Measurements from ENCODE around the gene YPEL3. TPM values are rescaled to one million over a fixed set of nuclear protein-coding genes. Genes with fewer than 3 reads are reported as not detected.

Gene YPEL3
- total RNA-seq, 1 experiment from 2014 or later, result 52.7 TPM

DNA sequence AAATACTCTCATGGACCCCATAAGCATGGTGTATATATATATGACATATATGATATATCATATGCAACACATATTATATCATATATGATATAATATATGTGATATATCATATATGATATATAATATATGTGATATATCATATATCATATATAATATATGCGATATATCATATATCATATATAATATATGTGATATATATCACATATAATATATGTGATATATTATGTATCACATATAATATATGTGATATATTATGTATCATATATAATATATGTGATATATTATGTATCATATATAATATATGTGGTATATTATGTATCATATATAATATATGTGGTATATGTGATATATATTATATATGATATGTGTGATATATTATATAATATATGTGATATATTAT lies 48.9 kb upstream of the YPEL3 start:
- Mint-ChIP-seq H3K4me1 (no peaks in the 10 kb centered on the region), H3K36me3 (no peaks in the 10 kb centered on the region; the same call in 1 of the 2 replicates), H3K4me3 (no peak overlapping the region), H3K27ac (no peak overlapping the region), H3K27me3 (ENCODE audit: low read depth) (peaks cover 18% of the 10 kb centered on the region), H3K9me3 (peaks cover 18% of the 10 kb centered on the region)
- no peak for DNase-seq (ENCODE audit: low spot score)
- POLR2A ChIA-PET, result no interaction called here
- no peak for TF ChIP-seq MYBL2 (CRISPR knock-in tag; IDR thresholded peaks at IDR 0.05)
- TF ChIP-seq ATF6 (CRISPR knock-in tag; IDR thresholded peaks at IDR 0.05), result no peak
- no peak for TF ChIP-seq ZBTB21 (CRISPR knock-in tag; IDR thresholded peaks at IDR 0.05; ENCODE audit: borderline replicate concordance)
- no peak for TF ChIP-seq MAX (CRISPR knock-in tag; IDR thresholded peaks at IDR 0.05)
- TF ChIP-seq ZNF416 (CRISPR knock-in tag; IDR thresholded peaks at IDR 0.05), result no peak
- no peak for TF ChIP-seq JAZF1 (CRISPR knock-in tag; IDR thresholded peaks at IDR 0.05)
- TF ChIP-seq TP53 (CRISPR knock-in tag; IDR thresholded peaks at IDR 0.05), result no peak
- TF ChIP-seq ZNF423 (CRISPR knock-in tag; IDR thresholded peaks at IDR 0.05), result no peak
- no peak for TF ChIP-seq ZNF121 (CRISPR knock-in tag; IDR thresholded peaks at IDR 0.05)
- CTCF ChIA-PET, result no interaction called here
- no peak for ATAC-seq

DNA sequence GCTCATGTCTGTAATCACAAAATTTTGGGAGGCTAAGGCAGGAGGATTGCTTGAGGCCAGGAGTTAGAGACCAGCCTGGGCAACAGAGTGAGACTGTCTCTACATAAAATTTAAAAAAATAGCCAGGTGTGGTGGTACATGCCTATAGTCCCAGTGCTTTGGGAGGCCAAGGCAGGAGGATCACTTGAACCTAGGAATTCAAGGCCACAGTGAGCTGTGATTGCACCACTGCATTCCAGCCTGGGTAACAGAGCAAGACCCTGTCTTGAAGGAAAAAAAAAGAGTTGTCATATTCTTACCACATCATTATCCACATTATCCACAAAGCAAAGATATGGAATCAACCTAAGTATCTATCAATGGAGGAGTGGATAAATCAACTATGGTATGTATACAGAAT lies 48.0 kb upstream of the YPEL3 start:
- ATAC-seq, result no peak
- no peak for DNase-seq (ENCODE audit: low spot score)
- Mint-ChIP-seq H3K27me3 (ENCODE audit: low read depth) (peaks cover 12% of the 10 kb centered on the region), H3K9me3 (peaks cover 10% of the 10 kb centered on the region), H3K27ac (no peak overlapping the region), H3K36me3 (no peaks in the 10 kb centered on the region; the same call in 1 of the 2 replicates), H3K4me1 (no peaks in the 10 kb centered on the region), H3K4me3 (no peak overlapping the region)
- POLR2A ChIA-PET, result no interaction called here
- CTCF ChIA-PET, result no interaction called here
- TF ChIP-seq, protein P1, sequence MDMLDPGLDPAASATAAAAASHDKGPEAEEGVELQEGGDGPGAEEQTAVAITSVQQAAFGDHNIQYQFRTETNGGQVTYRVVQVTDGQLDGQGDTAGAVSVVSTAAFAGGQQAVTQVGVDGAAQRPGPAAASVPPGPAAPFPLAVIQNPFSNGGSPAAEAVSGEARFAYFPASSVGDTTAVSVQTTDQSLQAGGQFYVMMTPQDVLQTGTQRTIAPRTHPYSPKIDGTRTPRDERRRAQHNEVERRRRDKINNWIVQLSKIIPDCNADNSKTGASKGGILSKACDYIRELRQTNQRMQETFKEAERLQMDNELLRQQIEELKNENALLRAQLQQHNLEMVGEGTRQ (CRISPR knock-in tag; IDR thresholded peaks at IDR 0.05), result no peak

- DNase-seq (ENCODE audit: low spot score), result no peak
- ChIA-PET CTCF (interaction anchor here (0.6 to 2.0 kb wide), 14 partner anchors 8 to 551 kb away, joined by 3 to 15 read pairs (median 4); partner anchors contain the start of genes CORO1A and TBX6), POLR2A (no interaction called here)
- no peak overlapping the region for H3K4me3 Mint-ChIP-seq
- H3K36me3 Mint-ChIP-seq, result no peaks in the 10 kb centered on the region
- no peak for TF ChIP-seq ZNF219 (CRISPR knock-in tag; IDR thresholded peaks at IDR 0.05; ENCODE audit: borderline replicate concordance)
- TF ChIP-seq, protein P2, sequence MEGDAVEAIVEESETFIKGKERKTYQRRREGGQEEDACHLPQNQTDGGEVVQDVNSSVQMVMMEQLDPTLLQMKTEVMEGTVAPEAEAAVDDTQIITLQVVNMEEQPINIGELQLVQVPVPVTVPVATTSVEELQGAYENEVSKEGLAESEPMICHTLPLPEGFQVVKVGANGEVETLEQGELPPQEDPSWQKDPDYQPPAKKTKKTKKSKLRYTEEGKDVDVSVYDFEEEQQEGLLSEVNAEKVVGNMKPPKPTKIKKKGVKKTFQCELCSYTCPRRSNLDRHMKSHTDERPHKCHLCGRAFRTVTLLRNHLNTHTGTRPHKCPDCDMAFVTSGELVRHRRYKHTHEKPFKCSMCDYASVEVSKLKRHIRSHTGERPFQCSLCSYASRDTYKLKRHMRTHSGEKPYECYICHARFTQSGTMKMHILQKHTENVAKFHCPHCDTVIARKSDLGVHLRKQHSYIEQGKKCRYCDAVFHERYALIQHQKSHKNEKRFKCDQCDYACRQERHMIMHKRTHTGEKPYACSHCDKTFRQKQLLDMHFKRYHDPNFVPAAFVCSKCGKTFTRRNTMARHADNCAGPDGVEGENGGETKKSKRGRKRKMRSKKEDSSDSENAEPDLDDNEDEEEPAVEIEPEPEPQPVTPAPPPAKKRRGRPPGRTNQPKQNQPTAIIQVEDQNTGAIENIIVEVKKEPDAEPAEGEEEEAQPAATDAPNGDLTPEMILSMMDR (IDR thresholded peaks at IDR 0.05), result no peak
- TF ChIP-seq NFE2L1 (CRISPR knock-in tag; IDR thresholded peaks at IDR 0.05), result no peak
- TF ChIP-seq, protein P3, sequence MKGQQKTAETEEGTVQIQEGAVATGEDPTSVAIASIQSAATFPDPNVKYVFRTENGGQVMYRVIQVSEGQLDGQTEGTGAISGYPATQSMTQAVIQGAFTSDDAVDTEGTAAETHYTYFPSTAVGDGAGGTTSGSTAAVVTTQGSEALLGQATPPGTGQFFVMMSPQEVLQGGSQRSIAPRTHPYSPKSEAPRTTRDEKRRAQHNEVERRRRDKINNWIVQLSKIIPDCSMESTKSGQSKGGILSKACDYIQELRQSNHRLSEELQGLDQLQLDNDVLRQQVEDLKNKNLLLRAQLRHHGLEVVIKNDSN (CRISPR knock-in tag; IDR thresholded peaks at IDR 0.05), result no peak
- TF ChIP-seq ZNF138 (CRISPR knock-in tag; conservative IDR thresholded peaks at IDR 0.05), result no peak
- no peak for TF ChIP-seq TEAD4 (CRISPR knock-in tag; IDR thresholded peaks at IDR 0.05)
- no peak for TF ChIP-seq SMAD3 (CRISPR knock-in tag; IDR thresholded peaks at IDR 0.05; ENCODE audit: borderline replicate concordance)
- TF ChIP-seq SOX15 (CRISPR knock-in tag; IDR thresholded peaks at IDR 0.05), result no peak
- H3K27me3 Mint-ChIP-seq (ENCODE audit: low read depth), result peaks cover 8% of the 10 kb centered on the region
- no peak overlapping the region for H3K27ac Mint-ChIP-seq
- no peaks in the 10 kb centered on the region for H3K4me1 Mint-ChIP-seq
- H3K9me3 Mint-ChIP-seq, result peaks cover 4% of the 10 kb centered on the region; the same call in 1 of the 2 replicates
- ATAC-seq, result no peak
These were observed 47.3 kb upstream of the YPEL3 start for GRCh38 chr16:30143347-30143702.

Data from WTC11 (cell line).